Retinal pigment epithelial cell (primary cell): ENCODE results near the gene ARSA.

ENCODE experiments used
- DNase-seq: peaks from one replicate; pipeline ENCODE4 v3.0.0-alpha.2; 2010; ENCODE audit warnings: low read depth
- H3K4me3 ChIP-seq: 2 replicates; pipeline ENCODE4 v1.5.1; 2011; ENCODE audit warnings: mild to moderate bottlenecking, low read length, control low read depth, moderate library complexity
- TF ChIP-seq, protein P1 (sequence below): conservative IDR thresholded peaks from 2 replicates; pipeline ENCODE4 v1.5.1; 2011; ENCODE audit warnings: low read depth, low read length, control low read depth, inconsistent platforms

The ARSA gene

DNA sequence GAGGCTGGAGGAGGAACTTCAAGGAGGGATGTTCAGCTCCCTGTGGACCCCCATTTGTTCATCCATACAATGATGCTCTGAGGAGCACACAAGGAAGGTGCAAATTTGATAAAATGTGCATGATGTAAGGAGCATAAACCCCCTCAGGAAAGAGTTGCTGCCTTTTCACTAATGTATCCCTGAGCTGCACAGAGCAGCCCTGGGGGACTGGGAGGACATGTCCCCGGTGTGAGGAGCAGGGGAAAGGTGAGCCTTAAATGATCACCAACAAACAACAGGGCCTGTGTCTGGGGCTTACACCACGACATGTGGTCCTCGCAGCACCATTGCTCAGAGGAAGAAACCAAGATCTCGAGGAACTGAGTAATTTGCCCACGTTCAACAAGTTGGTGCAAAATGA is 30.9 kb downstream of the ARSA start:
- no peak overlapping the region for H3K4me3 ChIP-seq
- no peak for DNase-seq
- TF ChIP-seq, protein P1, sequence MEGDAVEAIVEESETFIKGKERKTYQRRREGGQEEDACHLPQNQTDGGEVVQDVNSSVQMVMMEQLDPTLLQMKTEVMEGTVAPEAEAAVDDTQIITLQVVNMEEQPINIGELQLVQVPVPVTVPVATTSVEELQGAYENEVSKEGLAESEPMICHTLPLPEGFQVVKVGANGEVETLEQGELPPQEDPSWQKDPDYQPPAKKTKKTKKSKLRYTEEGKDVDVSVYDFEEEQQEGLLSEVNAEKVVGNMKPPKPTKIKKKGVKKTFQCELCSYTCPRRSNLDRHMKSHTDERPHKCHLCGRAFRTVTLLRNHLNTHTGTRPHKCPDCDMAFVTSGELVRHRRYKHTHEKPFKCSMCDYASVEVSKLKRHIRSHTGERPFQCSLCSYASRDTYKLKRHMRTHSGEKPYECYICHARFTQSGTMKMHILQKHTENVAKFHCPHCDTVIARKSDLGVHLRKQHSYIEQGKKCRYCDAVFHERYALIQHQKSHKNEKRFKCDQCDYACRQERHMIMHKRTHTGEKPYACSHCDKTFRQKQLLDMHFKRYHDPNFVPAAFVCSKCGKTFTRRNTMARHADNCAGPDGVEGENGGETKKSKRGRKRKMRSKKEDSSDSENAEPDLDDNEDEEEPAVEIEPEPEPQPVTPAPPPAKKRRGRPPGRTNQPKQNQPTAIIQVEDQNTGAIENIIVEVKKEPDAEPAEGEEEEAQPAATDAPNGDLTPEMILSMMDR: no peak

DNA sequence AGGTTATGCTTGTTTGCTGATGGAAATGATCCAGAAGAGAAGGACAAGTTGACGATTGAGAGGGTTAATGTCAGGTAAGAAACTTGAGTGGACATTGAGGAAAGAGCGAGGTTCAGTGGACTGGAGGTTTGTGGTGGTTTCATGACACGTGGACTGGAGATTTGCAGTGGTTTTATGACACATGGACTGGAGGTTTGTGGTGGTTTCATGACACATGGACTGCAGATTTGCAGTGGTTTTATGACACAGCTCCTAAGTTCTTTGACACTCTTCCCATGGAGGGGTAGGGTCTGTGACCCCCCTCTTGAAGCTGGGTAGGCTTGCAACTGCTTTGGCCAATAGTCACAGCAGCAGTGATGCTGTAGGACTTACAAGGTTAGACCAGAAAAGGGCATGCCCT is 32.8 kb downstream of the ARSA start:
- TF ChIP-seq, protein P1: no peak
- no peak overlapping the region for H3K4me3 ChIP-seq
- no peak for DNase-seq

DNA sequence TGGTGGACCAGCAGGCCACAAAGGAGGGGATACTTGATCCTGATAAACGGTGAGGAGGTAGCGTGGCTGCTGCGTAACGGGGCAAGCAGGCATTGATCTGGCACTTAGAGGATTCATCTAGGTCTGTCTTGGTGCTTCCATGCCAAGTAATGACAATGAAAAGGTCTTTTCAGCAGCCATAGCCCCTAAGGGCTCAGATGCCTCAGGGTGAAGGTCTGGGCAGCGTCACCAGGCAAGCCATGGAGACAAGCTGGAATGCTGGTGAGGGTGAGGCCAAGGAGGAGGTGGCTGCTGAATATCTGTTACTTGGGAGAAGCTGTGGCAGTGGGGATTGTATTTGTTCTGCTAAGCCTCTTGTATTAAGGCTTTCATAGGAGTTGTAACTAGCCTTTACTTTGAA is 40.5 kb downstream of the ARSA start:
- no peak overlapping the region for H3K4me3 ChIP-seq
- no peak for DNase-seq
- TF ChIP-seq, protein P1: no peak

DNA sequence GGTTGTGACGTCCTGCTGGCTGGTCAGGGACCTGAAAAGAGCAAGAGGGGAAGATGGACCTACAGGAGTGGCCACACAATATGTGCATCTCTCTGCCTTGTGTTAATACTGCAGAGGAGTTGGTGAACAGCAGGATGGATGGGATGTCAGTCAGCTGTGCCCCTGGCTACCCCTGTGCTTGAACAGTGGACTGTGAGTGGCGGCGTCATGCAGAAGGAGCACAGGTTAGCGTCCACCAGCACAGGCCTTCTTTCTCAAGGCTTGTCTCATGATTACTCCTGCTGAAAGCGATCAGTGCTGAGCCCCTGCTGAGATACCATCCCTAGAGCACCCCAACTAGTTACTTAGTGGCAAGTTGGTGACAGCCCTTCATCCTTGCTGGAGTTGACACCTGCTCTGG is 41.5 kb downstream of the ARSA start:
- TF ChIP-seq, protein P1: no peak
- DNase-seq: no peak
- H3K4me3 ChIP-seq: no peak overlapping the region

DNA sequence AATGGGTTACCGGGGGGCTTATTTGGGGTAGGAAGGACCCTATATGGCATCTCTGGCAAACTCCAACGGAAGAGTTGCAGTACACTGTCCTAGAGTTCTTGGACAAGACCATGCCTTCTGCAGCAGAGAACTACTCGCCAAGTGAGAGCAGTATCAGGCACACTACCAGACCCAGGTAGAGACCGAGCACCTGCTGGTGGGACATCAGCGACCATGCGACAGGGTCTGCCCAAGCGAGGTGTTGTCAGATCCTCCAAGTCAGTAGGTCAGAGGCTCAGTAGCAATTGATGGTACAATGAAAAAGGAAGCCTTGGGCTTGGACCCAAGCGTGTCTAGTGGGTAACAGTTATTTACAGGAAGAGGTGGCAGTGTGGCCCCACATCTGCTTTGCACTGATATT is 42.2 kb downstream of the ARSA start:
- H3K4me3 ChIP-seq: no peak overlapping the region
- TF ChIP-seq, protein P1: no peak
- no peak for DNase-seq

DNA sequence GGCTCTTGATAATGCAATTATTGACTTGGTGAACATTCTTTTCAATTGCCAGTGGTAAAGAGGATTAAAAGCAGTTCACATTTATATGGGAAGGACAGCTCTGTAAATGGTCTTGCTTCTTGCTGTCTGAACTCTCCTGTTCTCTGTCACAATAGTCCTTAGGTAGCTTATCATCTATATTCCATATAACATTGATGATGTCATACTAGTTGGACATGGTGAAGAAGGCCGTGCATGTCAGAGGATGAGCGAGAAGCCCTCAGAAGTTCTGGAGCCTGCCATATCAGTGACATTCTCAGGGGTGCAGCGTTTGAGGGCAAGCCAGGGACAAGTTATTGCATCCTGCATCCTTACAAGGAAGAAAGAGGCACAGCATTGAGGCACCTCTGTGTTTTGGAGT is 42.7 kb downstream of the ARSA start:
- no peak overlapping the region for H3K4me3 ChIP-seq
- TF ChIP-seq, protein P1: no peak
- DNase-seq: no peak

DNA sequence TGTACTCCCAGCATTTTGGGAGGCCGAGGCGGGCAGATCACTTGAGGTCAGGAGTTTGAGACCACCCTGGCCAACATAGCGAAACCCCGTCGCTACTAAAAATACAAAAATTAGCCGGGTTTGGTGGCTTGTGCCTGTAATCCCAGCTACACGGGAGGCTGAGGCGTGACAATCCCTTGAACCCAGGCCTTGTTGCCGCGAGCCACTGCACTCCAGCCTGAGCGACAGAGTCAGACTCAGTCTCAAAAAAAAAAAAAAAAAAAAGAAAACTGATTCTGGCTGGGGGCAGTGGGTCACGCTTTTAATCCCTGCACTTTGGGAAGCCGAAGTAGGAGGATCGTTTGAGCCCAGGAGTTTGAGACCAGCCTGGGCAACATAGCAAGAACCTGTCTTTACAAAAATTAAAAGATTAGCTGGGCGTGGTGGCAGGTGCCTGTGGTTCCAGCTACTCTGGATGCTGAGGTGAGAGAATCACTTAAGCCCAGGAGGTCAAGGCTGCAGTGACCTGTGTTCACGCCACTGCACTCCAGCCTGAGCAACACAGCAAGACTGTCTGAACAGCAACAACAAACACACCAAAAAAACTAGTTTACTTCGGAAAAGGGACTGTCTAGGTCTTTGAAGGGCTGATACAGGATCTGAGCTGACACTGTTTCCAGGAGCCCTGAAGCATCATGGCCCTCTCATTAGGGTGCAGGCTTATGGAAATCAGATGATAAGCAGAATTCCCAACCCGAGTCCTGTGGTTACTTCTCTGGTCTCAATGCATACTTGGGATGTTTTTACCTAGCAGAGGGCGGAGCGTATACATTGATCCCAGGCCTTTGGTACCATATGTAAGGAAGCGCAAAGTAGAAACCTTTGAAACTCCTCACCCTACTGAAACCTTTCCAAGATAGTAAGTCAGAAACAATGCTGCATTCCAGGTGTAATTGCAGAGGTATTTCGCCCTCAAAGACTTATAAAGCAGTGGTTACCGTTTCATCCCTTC is 43.6 kb downstream of the ARSA start:
- no peak overlapping the region for H3K4me3 ChIP-seq
- TF ChIP-seq, protein P1: no peak
- no peak for DNase-seq
